ENCODE measurements around the gene SLC39A11.

SLC39A11 gene

GRCh38 chr17:72677714-72678390 lies 414.6 kb downstream of the SLC39A11 start:
- H3K4me3 ChIP-seq (ENCODE audit: low read depth in 1 of 5, low read length in 5 of 5) = no peak overlapping the region
- no peaks in the 10 kb centered on the region for H3K27me3 ChIP-seq (ENCODE audit: control insufficient read depth in 5 of 5, insufficient read depth in 4 of 5, low read length in 5 of 5)
- H3K9me3 ChIP-seq (ENCODE audit: control insufficient read depth in 5 of 5, low read length in 5 of 5) = no peaks in the 10 kb centered on the region
- no peak overlapping the region for H3K9ac ChIP-seq (ENCODE audit: low read length in 5 of 5)
- no peak overlapping the region for H3K27ac ChIP-seq (ENCODE audit: low read depth, low read length)
- H3K4me1 ChIP-seq (ENCODE audit: control insufficient read depth in 5 of 5, insufficient read depth in 5 of 5, low read length in 5 of 5) = no peaks in the 10 kb centered on the region
- no peaks in the 10 kb centered on the region for H3K36me3 ChIP-seq (ENCODE audit: control insufficient read depth in 5 of 5, insufficient read depth in 5 of 5, low read length in 5 of 5)

DNA sequence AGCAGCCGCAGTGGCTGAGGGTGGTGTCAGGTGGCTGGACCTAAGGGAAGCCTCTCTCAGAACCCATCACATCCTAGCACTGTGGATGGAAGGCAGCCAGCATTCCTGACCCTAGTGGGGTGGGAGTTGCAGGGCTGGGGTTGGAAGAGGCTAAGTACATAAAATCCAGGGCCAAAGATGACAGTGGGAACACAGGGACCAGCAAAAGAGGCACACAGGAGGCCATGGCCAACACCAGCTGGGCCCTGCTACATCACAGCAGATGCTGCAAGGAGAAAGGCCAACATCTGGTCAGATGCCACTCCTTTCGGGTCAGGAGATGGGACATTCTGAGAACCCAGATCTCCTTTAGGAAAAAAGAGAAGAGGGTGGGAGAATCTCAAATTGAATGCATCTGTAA lies 415.4 kb downstream of the SLC39A11 start:
- Histone ChIP-seq H3K4me1 (ENCODE audit: control insufficient read depth in 5 of 5, insufficient read depth in 5 of 5, low read length in 5 of 5) (no peaks in the 10 kb centered on the region), H3K4me3 (ENCODE audit: low read depth in 1 of 5, low read length in 5 of 5) (no peak overlapping the region), H3K36me3 (ENCODE audit: control insufficient read depth in 5 of 5, insufficient read depth in 5 of 5, low read length in 5 of 5) (no peaks in the 10 kb centered on the region), H3K27ac (ENCODE audit: low read depth, low read length) (no peak overlapping the region), H3K27me3 (ENCODE audit: control insufficient read depth in 5 of 5, insufficient read depth in 4 of 5, low read length in 5 of 5) (no peaks in the 10 kb centered on the region), H3K9me3 (ENCODE audit: control insufficient read depth in 5 of 5, low read length in 5 of 5) (no peaks in the 10 kb centered on the region), H3K9ac (ENCODE audit: low read length in 5 of 5) (no peak overlapping the region)

GRCh38 chr17:72672729-72673128 lies 419.8 kb downstream of the SLC39A11 start:
- Histone ChIP-seq H3K27ac (ENCODE audit: low read depth, low read length) (no peak overlapping the region), H3K9ac (ENCODE audit: low read length in 5 of 5) (no peak overlapping the region)

GRCh38 chr17:72671016-72671415 lies 421.5 kb downstream of the SLC39A11 start:
- Histone ChIP-seq H3K36me3 (ENCODE audit: control insufficient read depth in 5 of 5, insufficient read depth in 5 of 5, low read length in 5 of 5) (peaks cover 0 to 2% (median 0%) of the 10 kb centered on the region in 5 donors), H3K9me3 (ENCODE audit: control insufficient read depth in 5 of 5, low read length in 5 of 5) (peaks cover 0 to 3% (median 0%) of the 10 kb centered on the region in 5 donors), H3K4me1 (ENCODE audit: control insufficient read depth in 5 of 5, insufficient read depth in 5 of 5, low read length in 5 of 5) (no peaks in the 10 kb centered on the region), H3K9ac (ENCODE audit: low read length in 5 of 5) (no peak overlapping the region), H3K4me3 (ENCODE audit: low read depth in 1 of 5, low read length in 5 of 5) (no peak overlapping the region), H3K27ac (ENCODE audit: low read depth, low read length) (no peak overlapping the region), H3K27me3 (ENCODE audit: control insufficient read depth in 5 of 5, insufficient read depth in 4 of 5, low read length in 5 of 5) (no peaks in the 10 kb centered on the region)

More at GRCh38 chr17:72672729-72673128, 419.8 kb downstream of the SLC39A11 start:
- Histone ChIP-seq H3K9me3 (ENCODE audit: control insufficient read depth in 5 of 5, low read length in 5 of 5) (peaks cover 0 to 3% (median 0%) of the 10 kb centered on the region in 5 donors), H3K4me3 (ENCODE audit: low read depth in 1 of 5, low read length in 5 of 5) (no peak overlapping the region), H3K27me3 (ENCODE audit: control insufficient read depth in 5 of 5, insufficient read depth in 4 of 5, low read length in 5 of 5) (no peaks in the 10 kb centered on the region), H3K36me3 (ENCODE audit: control insufficient read depth in 5 of 5, insufficient read depth in 5 of 5, low read length in 5 of 5) (peaks cover 0 to 2% (median 0%) of the 10 kb centered on the region in 5 donors), H3K4me1 (ENCODE audit: control insufficient read depth in 5 of 5, insufficient read depth in 5 of 5, low read length in 5 of 5) (no peaks in the 10 kb centered on the region)

DNA sequence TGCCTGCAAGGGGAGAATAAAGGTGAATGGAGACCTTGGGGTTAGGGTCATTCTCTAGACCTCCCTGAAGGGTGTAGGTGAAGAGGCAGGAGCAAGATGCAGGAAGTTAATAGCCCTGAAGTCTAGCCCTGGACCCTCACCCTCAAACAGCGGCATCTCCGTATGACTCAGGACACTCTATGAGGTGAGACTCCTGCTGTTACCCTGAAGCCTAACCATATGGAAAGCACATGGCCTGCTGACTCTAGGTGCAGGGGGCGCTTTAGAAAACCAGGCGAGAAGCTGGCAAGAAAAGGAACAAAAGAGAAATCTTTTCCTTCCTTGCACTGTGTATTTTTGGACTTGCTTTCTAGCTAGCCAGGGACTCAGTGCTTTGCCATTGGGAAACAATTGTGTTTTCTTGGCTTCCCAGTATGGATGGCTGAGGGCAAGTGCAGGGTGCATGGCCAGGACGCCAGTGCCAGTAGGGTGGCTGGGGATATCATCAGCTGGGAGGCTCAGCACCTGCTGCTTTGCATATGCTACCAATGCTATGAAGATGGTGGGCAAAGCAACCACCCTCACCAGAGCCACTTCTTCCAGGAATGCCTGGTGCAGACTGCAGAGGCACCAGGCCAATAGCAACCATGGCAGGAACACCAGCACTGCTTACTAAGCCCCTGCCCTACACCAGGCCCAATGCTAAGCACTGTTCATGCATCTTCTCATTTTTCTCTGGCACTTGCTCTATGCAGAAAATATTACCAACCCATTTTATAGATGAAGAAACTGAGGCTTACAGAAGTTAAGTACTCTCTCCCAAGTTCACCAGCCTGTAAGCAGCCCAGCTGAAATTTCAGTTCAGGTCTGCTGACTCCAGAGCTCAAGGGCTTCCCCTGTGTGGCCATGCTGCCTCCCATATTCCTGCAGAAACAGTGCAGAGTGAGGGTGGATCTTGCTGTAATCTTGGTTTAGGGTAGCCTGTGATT lies 425.1 kb downstream of the SLC39A11 start:
- Histone ChIP-seq H3K4me1 (ENCODE audit: control insufficient read depth in 5 of 5, insufficient read depth in 5 of 5, low read length in 5 of 5) (no peaks in the 10 kb centered on the region), H3K9me3 (ENCODE audit: control insufficient read depth in 5 of 5, low read length in 5 of 5) (peaks cover 0 to 3% (median 0%) of the 10 kb centered on the region in 5 donors), H3K4me3 (ENCODE audit: low read depth in 1 of 5, low read length in 5 of 5) (no peak overlapping the region), H3K9ac (ENCODE audit: low read length in 5 of 5) (no peak overlapping the region), H3K27ac (ENCODE audit: low read depth, low read length) (no peak overlapping the region), H3K27me3 (ENCODE audit: control insufficient read depth in 5 of 5, insufficient read depth in 4 of 5, low read length in 5 of 5) (no peaks in the 10 kb centered on the region), H3K36me3 (ENCODE audit: control insufficient read depth in 5 of 5, insufficient read depth in 5 of 5, low read length in 5 of 5) (peaks cover 0 to 2% (median 0%) of the 10 kb centered on the region in 5 donors)

DNA sequence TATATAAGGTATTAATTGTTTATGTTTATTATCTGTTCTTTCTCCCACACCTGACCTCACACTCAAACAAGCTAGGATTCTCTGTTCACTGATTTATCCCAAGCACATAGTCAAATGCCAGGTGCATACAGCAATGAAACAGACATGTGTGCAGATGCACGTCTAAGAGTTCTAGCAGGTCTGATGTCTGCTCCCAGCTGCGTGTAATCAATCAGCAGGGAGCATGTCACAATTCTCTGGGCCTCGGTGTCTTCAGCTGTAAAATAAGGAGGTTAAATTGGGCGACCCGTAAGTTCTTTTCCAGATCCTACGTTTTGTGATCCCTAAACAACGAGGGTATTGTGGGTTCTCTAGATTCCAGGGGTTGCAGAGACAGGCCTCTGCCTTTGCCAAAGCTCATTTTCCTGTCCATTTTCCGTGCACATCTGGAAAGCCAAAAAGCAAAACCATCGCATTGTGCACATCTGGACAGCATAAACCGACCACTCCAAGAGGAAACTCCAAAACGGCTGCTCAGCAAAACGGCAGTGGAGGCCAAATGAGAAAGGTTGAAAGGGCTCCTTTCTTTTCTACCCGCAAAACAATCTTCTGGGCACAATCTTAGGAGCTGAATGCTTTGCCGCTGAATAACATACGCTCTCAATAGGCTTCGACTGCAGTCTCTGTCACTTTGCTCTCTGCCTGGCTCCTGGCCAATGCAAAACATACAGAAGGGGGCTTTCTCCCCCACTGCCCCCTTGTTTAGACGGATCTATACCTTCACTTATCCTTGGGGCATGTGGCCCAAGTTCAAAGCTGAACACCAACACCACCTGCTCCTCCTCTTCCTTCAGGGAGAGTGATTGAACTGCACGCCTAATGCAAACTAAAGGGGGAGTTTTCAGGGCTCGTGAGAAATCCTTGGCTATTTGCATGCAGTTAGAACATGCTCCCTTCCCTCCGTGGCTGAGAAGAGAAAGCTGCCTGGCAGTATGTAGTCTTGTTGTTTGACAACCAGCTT lies 426.3 kb downstream of the SLC39A11 start:
- H3K27me3 ChIP-seq (ENCODE audit: control insufficient read depth in 5 of 5, insufficient read depth in 4 of 5, low read length in 5 of 5) = no peaks in the 10 kb centered on the region
- no peak overlapping the region for H3K4me3 ChIP-seq (ENCODE audit: low read depth in 1 of 5, low read length in 5 of 5)
- no peak overlapping the region for H3K9ac ChIP-seq (ENCODE audit: low read length in 5 of 5)
- no peaks in the 10 kb centered on the region for H3K4me1 ChIP-seq (ENCODE audit: control insufficient read depth in 5 of 5, insufficient read depth in 5 of 5, low read length in 5 of 5)
- no peak overlapping the region for H3K27ac ChIP-seq (ENCODE audit: low read depth, low read length)
- H3K9me3 ChIP-seq (ENCODE audit: control insufficient read depth in 5 of 5, low read length in 5 of 5) = peaks cover 0 to 3% (median 0%) of the 10 kb centered on the region in 5 donors
- peaks cover 0 to 2% (median 0%) of the 10 kb centered on the region in 5 donors for H3K36me3 ChIP-seq (ENCODE audit: control insufficient read depth in 5 of 5, insufficient read depth in 5 of 5, low read length in 5 of 5)

DNA sequence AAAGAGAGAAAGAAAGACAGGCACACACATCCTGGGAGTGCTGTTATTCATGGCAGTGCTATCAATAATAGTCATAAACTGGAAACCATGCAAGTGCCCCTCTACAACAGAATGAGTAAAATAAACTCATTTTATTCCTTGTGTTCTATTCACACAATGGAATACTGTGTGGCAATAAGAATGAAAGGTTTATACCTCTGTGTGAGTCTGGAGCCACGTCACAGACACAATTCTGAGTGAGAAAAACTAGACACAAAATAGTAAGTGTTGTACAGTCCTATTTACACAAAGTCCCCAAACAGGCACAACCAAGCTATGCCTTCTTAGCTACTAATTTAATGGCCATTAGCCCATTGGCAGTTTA lies 429.7 kb downstream of the SLC39A11 start:
- Histone ChIP-seq H3K27me3 (ENCODE audit: control insufficient read depth in 5 of 5, insufficient read depth in 4 of 5, low read length in 5 of 5) (no peaks in the 10 kb centered on the region), H3K36me3 (ENCODE audit: control insufficient read depth in 5 of 5, insufficient read depth in 5 of 5, low read length in 5 of 5) (no peaks in the 10 kb centered on the region), H3K9ac (ENCODE audit: low read length in 5 of 5) (no peak overlapping the region), H3K4me3 (ENCODE audit: low read depth in 1 of 5, low read length in 5 of 5) (no peak overlapping the region), H3K27ac (ENCODE audit: low read depth, low read length) (no peak overlapping the region), H3K9me3 (ENCODE audit: control insufficient read depth in 5 of 5, low read length in 5 of 5) (no peaks in the 10 kb centered on the region), H3K4me1 (ENCODE audit: control insufficient read depth in 5 of 5, insufficient read depth in 5 of 5, low read length in 5 of 5) (no peaks in the 10 kb centered on the region)

DNA sequence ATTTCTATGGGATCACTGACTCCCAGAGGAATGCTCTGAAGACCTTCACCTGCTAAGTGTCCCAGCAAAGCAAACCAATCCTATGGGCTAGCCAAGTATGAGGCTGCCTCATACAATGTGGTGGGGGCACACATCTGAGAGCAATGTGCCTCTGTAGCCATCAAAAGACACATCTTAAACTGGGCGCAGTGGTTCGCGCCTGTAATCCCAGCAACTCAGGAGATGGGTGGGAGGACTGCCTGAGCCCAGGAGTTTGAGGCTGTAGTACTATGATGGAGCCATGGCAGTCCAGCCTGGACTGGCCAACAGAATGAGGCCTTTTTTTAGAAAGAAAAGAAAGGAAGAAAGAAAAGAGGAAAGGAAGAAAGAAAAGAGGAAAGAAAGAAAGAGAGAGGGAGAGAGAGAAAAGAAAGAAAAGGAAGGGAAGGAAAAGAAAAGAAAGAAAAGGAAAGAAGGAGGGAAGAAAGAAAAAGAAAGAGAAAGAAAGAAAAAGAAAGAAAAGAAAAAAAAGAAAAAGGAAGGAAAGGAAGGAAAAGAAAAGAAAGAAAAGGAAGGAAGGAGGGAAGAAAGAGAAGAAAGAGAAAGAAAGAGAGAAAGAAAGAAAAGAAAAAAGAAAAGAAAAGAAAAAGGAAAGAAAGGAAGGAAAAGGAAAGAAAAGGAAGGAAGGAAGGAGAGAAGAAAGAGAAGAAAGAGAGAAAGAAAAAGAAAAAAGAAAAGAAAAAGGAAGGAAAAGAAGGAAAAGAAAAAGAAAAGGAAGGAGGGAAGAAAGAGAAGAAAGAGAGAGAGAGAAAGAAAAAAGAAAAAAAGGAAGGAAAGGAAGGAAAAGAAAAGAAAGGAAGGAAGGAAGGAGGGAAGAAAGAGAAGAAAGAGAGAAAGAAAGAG lies 430.3 kb downstream of the SLC39A11 start:
- Histone ChIP-seq H3K9ac (ENCODE audit: low read length in 5 of 5) (no peak overlapping the region), H3K27me3 (ENCODE audit: control insufficient read depth in 5 of 5, insufficient read depth in 4 of 5, low read length in 5 of 5) (no peaks in the 10 kb centered on the region), H3K4me1 (ENCODE audit: control insufficient read depth in 5 of 5, insufficient read depth in 5 of 5, low read length in 5 of 5) (no peaks in the 10 kb centered on the region), H3K36me3 (ENCODE audit: control insufficient read depth in 5 of 5, insufficient read depth in 5 of 5, low read length in 5 of 5) (no peaks in the 10 kb centered on the region), H3K27ac (ENCODE audit: low read depth, low read length) (no peak overlapping the region), H3K4me3 (ENCODE audit: low read depth in 1 of 5, low read length in 5 of 5) (no peak overlapping the region), H3K9me3 (ENCODE audit: control insufficient read depth in 5 of 5, low read length in 5 of 5) (no peaks in the 10 kb centered on the region)

Data from subcutaneous abdominal adipose tissue (tissue), 5 donors.